NCI-H345 treated with DMSO at 0.1 percent for 48 hours (cell line): Measurements from ENCODE around the gene IL17C.

ENCODE experiments used
- DNase-seq: peaks from one replicate; lab custom pipeline; 2025; ENCODE audit not compliant: unreplicated experiment; lab: John Stamatoyannopoulos, UW

IL17C gene

GRCh38 chr16:88638323-88639230 is at the start of gene IL17C:
TSS of gene IL17C (plus strand) at chr16:88638572. CDS start at chr16:88638642, 70 bp downstream.
- DNase-seq = peak; percentile 27

- no peak for DNase-seq
Observed at GRCh38 chr16:88588754-88589153, 49.6 kb upstream of the IL17C start.

- no peak for DNase-seq
Observed at GRCh38 chr16:88589441-88589840, 48.9 kb upstream of the IL17C start.

- DNase-seq = no peak
Observed at GRCh38 chr16:88591577-88592021, 46.8 kb upstream of the IL17C start.

GRCh38 chr16:88593061-88593460 is 45.3 kb upstream of the IL17C start:
- DNase-seq = no peak

- no peak for DNase-seq
Observed at GRCh38 chr16:88593489-88593888, 44.9 kb upstream of the IL17C start.

GRCh38 chr16:88593910-88594309 is 44.5 kb upstream of the IL17C start:
- no peak for DNase-seq

GRCh38 chr16:88595101-88595500 is 43.3 kb upstream of the IL17C start:
- no peak for DNase-seq

- no peak for DNase-seq
Observed at GRCh38 chr16:88595921-88596320, 42.5 kb upstream of the IL17C start.

- DNase-seq = no peak
Observed at GRCh38 chr16:88596483-88596882, 41.9 kb upstream of the IL17C start.

GRCh38 chr16:88597856-88598491 is 40.4 kb upstream of the IL17C start:
- DNase-seq = no peak

GRCh38 chr16:88599092-88599733 is 39.2 kb upstream of the IL17C start:
- DNase-seq = no peak

GRCh38 chr16:88599825-88600538 is 38.4 kb upstream of the IL17C start:
- DNase-seq = no peak

- DNase-seq = no peak
Observed at GRCh38 chr16:88600539-88600896, 37.9 kb upstream of the IL17C start.

- no peak for DNase-seq
Observed at GRCh38 chr16:88601313-88602036, 36.9 kb upstream of the IL17C start.

- DNase-seq = no peak
Observed at GRCh38 chr16:88602091-88602490, 36.3 kb upstream of the IL17C start.

GRCh38 chr16:88605186-88606147 is 32.9 kb upstream of the IL17C start:
- DNase-seq = no peak

GRCh38 chr16:88606148-88606757 is 32.1 kb upstream of the IL17C start:
- DNase-seq = no peak

- DNase-seq = no peak
Observed at GRCh38 chr16:88608076-88608475, 30.3 kb upstream of the IL17C start.
